DND-41 (cell line): ENCODE measurements around the gene PCED1A.

Experiments
- EZH2 ChIP-seq: IDR thresholded peaks from 3 replicates; pipeline ENCODE4 v1.6.1; 2012; ENCODE audit warnings: borderline replicate concordance, low read depth, mild to moderate bottlenecking, moderate library complexity, low read length, inconsistent platforms; ENCODE audit not compliant: severe bottlenecking
- TF ChIP-seq, protein P1 (sequence below): IDR thresholded peaks from 2 replicates; pipeline ENCODE4 v1.5.1; 2012; ENCODE audit warnings: borderline replicate concordance, low read length, moderate library complexity, mild to moderate bottlenecking; ENCODE audit not compliant: poor library complexity, severe bottlenecking; ENCODE audit errors: extremely low read depth

DNA sequence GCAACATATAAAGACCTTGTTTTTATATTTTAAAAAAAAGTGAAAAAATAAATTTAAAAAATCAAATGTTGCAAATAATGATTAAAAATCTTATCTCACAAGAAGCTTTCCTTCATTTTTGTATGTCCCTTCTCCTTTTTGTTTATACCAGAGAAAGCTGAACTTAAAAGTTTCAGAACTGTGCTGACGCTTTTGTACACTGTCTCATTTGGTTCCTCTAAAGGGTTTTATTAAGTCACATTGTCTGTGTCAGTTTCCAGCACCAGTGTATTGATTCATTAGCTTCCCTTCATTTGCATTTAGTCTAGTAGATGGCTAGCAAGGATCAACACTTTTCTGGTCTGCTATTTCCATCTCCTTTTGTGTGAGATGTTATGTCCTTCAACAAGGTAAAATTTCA is 6.7 kb downstream of the PCED1A start:
- TF ChIP-seq EZH2 = no peak
- TF ChIP-seq, protein P1, sequence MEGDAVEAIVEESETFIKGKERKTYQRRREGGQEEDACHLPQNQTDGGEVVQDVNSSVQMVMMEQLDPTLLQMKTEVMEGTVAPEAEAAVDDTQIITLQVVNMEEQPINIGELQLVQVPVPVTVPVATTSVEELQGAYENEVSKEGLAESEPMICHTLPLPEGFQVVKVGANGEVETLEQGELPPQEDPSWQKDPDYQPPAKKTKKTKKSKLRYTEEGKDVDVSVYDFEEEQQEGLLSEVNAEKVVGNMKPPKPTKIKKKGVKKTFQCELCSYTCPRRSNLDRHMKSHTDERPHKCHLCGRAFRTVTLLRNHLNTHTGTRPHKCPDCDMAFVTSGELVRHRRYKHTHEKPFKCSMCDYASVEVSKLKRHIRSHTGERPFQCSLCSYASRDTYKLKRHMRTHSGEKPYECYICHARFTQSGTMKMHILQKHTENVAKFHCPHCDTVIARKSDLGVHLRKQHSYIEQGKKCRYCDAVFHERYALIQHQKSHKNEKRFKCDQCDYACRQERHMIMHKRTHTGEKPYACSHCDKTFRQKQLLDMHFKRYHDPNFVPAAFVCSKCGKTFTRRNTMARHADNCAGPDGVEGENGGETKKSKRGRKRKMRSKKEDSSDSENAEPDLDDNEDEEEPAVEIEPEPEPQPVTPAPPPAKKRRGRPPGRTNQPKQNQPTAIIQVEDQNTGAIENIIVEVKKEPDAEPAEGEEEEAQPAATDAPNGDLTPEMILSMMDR = no peak
